Neural crest cell (in vitro differentiated cells): ENCODE data around the gene FAS. TPM values are rescaled to one million over a fixed set of nuclear protein-coding genes. Genes with fewer than 3 reads are reported as not detected.

Experiments used
- DNase-seq: peaks from one replicate; pipeline ENCODE4 v3.0.0; 2021; ENCODE audit warnings: low read depth, mixed read lengths, low spot score
- H3K27ac Mint-ChIP-seq: one replicate; pipeline ENCODE4 v1.8.0; 2021; ENCODE audit warnings: mild to moderate bottlenecking, mixed read lengths; ENCODE audit not compliant: unreplicated experiment
- H3K27me3 Mint-ChIP-seq: 2 replicates; pipeline ENCODE4 v1.8.0; 2021; ENCODE audit warnings: low read depth, mild to moderate bottlenecking, mixed read lengths
- H3K36me3 Mint-ChIP-seq: 2 replicates; pipeline ENCODE4 v1.8.0; 2021; ENCODE audit warnings: low read depth, mild to moderate bottlenecking, mixed read lengths
- H3K4me1 Mint-ChIP-seq: 2 replicates; pipeline ENCODE4 v1.8.0; 2021; ENCODE audit warnings: mixed read lengths
- H3K4me3 Mint-ChIP-seq: one replicate; pipeline ENCODE4 v1.8.0; 2021; ENCODE audit warnings: mild to moderate bottlenecking, mixed read lengths
- H3K9me3 Mint-ChIP-seq: 2 replicates; pipeline ENCODE4 v1.8.0; 2021; ENCODE audit warnings: mixed read lengths
- total RNA-seq: library from RNA; stranded (reverse); gene quantifications from 2 replicates; pipeline ENCODE4 v1.2.1, GENCODE V29; 2021
- TF ChIP-seq, protein P1 (sequence below): fragments of 200-600 bp; sonication (generic); conservative IDR thresholded peaks from 2 replicates; pipeline ENCODE4 v1.5.0; 2021; ENCODE audit warnings: antibody characterized with exemption, mild to moderate bottlenecking

The FAS gene
- total RNA-seq, 1 donor from 2014 or later, result 2.3 TPM

DNA sequence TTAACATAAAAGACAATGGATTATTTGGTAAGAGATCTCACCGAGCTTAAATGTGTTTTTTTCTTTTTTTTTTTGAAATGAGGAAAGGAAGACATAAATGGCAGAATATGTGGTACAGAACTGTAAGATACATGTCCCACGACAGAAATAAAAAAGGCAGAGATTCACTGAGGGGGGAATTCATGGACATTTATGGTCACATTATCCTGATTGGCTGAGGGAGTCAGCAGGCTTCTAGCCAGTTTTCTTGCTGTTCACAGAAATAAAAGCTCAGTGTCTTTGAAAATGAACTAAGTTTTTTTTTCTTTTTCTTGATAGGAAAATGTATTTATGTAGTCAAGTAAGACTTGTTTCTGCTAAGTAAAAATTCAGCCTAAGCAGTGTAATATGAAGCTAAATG is 8.2 kb upstream of the FAS start:
- no peaks in the 10 kb centered on the region for H3K36me3 Mint-ChIP-seq
- no peaks in the 10 kb centered on the region for H3K27me3 Mint-ChIP-seq
- peaks cover 5% of the 10 kb centered on the region for H3K4me1 Mint-ChIP-seq
- no peak for DNase-seq
- no peaks in the 10 kb centered on the region for H3K9me3 Mint-ChIP-seq
- H3K4me3 Mint-ChIP-seq, result no peak overlapping the region
- H3K27ac Mint-ChIP-seq, result no peak overlapping the region
- TF ChIP-seq, protein P1, sequence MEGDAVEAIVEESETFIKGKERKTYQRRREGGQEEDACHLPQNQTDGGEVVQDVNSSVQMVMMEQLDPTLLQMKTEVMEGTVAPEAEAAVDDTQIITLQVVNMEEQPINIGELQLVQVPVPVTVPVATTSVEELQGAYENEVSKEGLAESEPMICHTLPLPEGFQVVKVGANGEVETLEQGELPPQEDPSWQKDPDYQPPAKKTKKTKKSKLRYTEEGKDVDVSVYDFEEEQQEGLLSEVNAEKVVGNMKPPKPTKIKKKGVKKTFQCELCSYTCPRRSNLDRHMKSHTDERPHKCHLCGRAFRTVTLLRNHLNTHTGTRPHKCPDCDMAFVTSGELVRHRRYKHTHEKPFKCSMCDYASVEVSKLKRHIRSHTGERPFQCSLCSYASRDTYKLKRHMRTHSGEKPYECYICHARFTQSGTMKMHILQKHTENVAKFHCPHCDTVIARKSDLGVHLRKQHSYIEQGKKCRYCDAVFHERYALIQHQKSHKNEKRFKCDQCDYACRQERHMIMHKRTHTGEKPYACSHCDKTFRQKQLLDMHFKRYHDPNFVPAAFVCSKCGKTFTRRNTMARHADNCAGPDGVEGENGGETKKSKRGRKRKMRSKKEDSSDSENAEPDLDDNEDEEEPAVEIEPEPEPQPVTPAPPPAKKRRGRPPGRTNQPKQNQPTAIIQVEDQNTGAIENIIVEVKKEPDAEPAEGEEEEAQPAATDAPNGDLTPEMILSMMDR, result no peak

DNA sequence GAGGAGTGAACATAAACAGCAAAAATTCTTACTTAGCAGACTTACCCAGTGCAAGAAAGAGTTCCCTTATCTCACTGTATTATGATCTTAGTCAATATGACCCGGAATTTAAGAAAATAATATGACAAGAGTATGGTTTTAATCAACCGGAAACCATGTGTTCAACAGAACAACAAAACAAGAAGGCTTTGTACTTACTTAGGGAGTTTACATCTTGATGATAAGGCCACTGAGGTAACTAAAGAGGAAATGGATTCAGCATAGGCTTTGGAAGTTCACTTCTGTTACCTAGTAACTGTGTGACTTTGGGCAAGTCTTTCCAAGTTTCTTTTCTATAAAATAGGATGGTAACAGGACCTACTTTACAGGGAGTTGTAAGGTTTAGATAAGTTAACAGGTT is 7.4 kb upstream of the FAS start:
- TF ChIP-seq, protein P1, result no peak
- peaks cover 5% of the 10 kb centered on the region for H3K4me1 Mint-ChIP-seq
- no peaks in the 10 kb centered on the region for H3K9me3 Mint-ChIP-seq

DNA sequence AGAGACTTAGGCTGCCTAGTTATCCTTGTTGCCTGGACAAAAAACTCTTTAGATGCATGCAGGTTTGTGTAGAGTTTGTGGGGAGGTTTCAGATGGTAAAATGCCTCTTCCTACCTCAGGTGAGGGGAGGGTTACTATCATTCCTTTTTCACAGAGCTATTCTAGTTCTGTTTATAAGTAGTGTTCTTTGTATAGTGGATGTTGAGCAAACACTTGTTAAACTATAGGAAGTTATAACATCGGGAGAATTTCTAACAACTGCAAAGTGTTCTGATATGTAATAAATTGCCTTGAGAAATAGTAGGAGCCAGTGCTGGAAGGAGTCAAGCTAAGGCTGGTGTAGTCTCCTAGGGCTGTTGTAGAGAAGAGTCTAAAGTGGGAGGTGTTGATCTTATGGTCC is 6.7 kb upstream of the FAS start:
- H3K4me3 Mint-ChIP-seq, result no peak overlapping the region
- peaks cover 4% of the 10 kb centered on the region for H3K27me3 Mint-ChIP-seq
- H3K4me1 Mint-ChIP-seq, result peaks cover 4% of the 10 kb centered on the region
- TF ChIP-seq, protein P1, result no peak
- H3K27ac Mint-ChIP-seq, result no peak overlapping the region
- H3K9me3 Mint-ChIP-seq, result no peaks in the 10 kb centered on the region
- DNase-seq, result no peak
- H3K36me3 Mint-ChIP-seq, result no peaks in the 10 kb centered on the region

More for the DNA sequence above, 7.4 kb upstream of the FAS start:
- H3K27ac Mint-ChIP-seq, result no peak overlapping the region
- no peak overlapping the region for H3K4me3 Mint-ChIP-seq
- no peak for DNase-seq
- no peaks in the 10 kb centered on the region for H3K36me3 Mint-ChIP-seq
- no peaks in the 10 kb centered on the region for H3K27me3 Mint-ChIP-seq

DNA sequence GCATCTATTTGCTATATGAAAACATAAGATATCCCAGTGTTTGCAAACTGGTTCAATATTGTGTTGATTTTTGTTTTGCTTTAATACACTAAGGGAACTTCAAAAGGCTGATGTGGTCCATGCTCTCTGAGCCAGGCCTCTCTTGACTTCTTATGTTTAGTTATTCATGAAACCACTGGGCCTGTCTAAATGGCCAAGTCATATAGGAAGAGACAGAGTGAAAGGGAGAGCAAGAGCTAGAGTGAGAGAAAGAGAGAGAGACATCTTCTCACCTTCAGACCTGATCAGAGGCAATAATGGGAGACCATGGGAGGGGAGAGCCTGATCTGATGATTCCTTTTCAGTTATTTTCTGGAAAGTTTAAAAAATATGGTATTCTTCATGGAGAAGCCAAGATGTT is 6.1 kb upstream of the FAS start:
- H3K4me3 Mint-ChIP-seq, result no peak overlapping the region
- DNase-seq, result no peak
- no peaks in the 10 kb centered on the region for H3K9me3 Mint-ChIP-seq
- peaks cover 10% of the 10 kb centered on the region for H3K27me3 Mint-ChIP-seq
- no peak overlapping the region for H3K27ac Mint-ChIP-seq
- TF ChIP-seq, protein P1, result no peak
- no peaks in the 10 kb centered on the region for H3K4me1 Mint-ChIP-seq
- H3K36me3 Mint-ChIP-seq, result no peaks in the 10 kb centered on the region

DNA sequence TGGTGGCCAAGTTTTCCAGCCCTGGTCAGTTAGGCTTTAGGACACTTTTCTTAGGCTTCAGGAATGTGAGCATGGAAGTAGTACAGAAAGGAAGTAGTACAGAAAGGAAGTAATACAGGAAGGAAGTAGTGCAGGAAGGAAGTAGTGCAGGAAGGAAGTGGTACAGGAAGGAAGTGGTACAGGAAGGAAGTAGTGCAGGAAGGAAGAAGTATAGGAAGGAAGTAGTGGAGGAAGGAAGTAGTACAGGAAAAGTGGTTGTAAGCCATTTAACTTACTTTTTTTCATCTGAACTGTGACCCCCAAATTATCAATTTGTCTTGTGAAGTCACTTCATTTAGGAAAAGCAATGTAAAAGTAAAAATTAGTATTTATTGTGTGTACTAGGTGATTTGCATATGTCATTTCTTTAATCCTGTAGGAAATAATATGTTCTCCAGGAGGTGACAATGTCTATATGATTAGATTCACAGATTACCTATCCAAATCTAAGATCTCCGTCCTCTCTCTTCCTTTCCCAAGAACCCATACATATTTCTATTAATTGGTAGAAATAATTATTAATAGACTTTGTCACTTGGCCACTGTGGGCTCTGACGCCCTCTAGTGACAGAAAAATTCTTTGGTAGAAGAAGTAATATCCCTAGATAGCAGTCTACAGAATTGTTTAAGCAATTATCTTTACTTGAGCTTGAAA is 3.9 kb upstream of the FAS start:
- TF ChIP-seq, protein P1, result peak; percentile 77
- Mint-ChIP-seq H3K9me3 (no peaks in the 10 kb centered on the region), H3K4me1 (peaks cover 16% of the 10 kb centered on the region), H3K27ac (no peak overlapping the region), H3K36me3 (no peaks in the 10 kb centered on the region), H3K4me3 (no peak overlapping the region), H3K27me3 (peaks cover 25% of the 10 kb centered on the region)
- DNase-seq, result no peak
